HG02943 (cell line): Measurements from ENCODE around the gene APOE.
"Not testable (repeated sequence)": the region's sequence is repeated elsewhere in the genome, so short reads cannot be mapped to it uniquely, and the experiment has no call there.

Experiments
- ATAC-seq: cut with Tn5 transposase; IDR thresholded peaks from one replicate; pipeline ENCODE4 v1.9.1; 2021; ENCODE audit warnings: mild to moderate bottlenecking, low read depth, moderate library complexity; ENCODE audit not compliant: unreplicated experiment

APOE gene

DNA sequence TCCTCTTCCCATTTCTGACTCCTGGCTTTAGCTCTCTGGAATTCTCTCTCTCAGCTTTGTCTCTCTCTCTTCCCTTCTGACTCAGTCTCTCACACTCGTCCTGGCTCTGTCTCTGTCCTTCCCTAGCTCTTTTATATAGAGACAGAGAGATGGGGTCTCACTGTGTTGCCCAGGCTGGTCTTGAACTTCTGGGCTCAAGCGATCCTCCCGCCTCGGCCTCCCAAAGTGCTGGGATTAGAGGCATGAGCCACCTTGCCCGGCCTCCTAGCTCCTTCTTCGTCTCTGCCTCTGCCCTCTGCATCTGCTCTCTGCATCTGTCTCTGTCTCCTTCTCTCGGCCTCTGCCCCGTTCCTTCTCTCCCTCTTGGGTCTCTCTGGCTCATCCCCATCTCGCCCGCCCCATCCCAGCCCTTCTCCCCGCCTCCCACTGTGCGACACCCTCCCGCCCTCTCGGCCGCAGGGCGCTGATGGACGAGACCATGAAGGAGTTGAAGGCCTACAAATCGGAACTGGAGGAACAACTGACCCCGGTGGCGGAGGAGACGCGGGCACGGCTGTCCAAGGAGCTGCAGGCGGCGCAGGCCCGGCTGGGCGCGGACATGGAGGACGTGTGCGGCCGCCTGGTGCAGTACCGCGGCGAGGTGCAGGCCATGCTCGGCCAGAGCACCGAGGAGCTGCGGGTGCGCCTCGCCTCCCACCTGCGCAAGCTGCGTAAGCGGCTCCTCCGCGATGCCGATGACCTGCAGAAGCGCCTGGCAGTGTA lies 2.7 kb downstream of the APOE start:
- no peak for ATAC-seq

DNA sequence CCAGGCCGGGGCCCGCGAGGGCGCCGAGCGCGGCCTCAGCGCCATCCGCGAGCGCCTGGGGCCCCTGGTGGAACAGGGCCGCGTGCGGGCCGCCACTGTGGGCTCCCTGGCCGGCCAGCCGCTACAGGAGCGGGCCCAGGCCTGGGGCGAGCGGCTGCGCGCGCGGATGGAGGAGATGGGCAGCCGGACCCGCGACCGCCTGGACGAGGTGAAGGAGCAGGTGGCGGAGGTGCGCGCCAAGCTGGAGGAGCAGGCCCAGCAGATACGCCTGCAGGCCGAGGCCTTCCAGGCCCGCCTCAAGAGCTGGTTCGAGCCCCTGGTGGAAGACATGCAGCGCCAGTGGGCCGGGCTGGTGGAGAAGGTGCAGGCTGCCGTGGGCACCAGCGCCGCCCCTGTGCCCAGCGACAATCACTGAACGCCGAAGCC lies 3.3 kb downstream of the APOE start:
- no peak for ATAC-seq

DNA sequence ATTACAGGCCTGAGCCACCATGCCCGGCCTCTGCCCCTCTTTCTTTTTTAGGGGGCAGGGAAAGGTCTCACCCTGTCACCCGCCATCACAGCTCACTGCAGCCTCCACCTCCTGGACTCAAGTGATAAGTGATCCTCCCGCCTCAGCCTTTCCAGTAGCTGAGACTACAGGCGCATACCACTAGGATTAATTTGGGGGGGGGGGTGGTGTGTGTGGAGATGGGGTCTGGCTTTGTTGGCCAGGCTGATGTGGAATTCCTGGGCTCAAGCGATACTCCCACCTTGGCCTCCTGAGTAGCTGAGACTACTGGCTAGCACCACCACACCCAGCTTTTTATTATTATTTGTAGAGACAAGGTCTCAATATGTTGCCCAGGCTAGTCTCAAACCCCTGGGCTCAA lies 4.2 kb downstream of the APOE start:
- no peak for ATAC-seq

DNA sequence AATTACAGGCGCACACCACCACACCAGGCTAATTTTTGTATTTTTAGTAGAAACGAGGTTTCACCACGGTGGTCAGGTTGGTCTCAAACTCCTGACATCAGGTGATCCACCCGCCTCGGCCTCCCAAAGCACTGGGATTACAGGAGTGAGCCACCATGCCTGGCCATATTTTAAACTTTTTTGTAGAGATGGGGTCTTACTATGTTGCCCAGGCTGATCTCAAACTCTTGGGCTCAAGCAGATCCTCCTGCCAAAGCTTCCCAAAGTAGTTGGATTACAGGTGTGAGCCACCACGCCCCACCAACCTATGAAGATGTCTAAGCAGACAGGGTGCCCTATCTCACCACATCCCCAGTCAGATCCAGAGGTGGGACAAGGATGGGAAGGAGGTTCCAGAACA lies 6.3 kb downstream of the APOE start:
- not testable (repeated sequence) for ATAC-seq

DNA sequence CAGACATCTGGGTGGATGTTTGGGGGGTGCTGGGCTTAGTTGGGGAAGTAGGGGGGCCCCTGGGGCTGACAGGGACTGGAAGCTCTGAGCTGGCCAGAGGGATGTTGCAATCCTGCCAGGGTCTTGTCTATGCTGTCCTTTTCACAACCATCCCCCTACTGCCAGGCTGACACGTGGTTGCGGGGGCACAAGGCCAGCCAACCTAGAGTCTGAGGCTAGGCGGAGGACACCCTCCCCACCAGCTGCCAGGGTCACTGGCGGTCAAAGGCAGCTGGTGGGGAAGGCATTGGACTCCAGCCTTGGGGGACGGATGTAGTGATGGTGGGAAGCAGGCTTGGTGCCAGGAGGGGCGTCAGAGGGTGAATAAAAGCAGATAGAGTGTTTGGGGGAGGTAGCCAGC lies 7.3 kb downstream of the APOE start:
- no peak for ATAC-seq

DNA sequence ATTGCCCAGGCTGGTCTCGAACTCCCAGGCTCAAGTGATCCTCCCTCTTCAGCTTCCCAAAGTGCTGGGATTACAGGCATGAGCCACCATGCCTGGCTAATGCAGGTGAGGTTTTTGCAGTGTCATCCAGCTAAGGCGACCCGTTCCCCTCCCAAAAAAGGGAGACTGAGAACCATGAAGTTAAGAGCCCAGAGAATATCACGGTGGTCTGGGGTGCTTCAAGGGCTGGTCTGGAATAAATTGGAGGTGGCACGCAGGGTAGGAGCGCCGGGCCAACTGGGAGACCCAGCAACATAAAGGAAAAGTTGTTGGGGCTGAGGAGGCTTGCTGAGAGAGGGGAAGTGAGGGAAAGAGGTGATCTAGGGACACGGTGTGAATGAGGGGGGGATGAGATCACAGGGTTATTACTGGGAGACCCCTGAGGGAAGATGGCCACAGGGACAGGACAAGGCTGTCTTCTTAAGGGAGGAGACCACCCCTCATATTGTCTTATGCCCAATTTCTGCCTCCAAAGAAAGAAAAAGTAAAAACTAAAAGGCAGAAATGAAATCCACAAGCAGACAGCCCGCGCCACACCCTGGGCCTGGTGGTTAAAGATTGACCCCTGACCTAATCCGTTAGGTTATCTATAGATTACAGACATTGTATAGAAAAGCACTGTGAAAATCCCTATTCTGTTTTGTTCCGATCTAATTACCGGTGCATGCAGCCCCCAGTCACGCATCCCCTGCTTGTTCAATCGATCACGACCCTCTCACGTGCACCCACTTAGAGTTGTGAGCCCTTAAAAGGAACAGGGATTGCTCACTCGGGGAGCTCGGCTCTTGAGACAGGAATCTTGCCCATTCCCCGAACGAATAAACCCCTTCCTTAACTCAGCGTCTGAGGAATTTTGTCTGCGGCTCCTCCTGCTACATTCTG lies 8.2 kb downstream of the APOE start:
- ATAC-seq: not testable (repeated sequence)

DNA sequence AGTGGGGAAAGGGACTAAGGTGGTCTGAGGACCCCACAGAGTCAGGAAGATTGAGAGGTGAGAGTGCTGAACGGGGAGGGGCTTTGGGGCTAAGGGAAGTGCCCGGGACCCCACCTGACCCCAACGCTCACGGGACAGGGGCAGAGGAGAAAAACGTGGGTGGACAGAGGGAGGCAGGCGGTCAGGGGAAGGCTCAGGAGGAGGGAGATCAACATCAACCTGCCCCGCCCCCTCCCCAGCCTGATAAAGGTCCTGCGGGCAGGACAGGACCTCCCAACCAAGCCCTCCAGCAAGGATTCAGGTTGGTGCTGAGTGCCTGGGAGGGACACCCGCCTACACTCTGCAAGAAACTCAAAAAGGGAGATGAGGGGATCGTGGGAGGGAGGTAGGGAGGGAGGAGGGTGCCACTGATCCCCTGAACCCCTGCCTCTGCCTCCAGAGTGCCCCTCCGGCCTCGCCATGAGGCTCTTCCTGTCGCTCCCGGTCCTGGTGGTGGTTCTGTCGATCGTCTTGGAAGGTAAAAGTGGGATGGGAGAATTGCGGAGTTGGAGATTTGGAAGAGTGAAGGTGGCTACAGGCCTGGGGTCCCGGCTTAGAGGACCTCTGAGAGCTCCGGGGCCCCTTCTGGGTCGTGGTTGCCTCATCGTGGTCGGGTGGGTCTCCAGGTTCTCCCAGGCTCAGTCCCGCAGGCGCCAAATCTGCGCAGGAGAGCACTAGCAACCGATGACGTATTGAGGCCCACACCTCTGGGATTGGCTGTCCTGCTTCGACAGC lies 9.0 kb downstream of the APOE start, which contains the start of gene APOC1:
Gene APOC1 (plus strand): TSS at position 176 of the 774 bp plus-strand sequence. CDS start 284 bp downstream, at position 460.
- peak; percentile 83 for ATAC-seq

DNA sequence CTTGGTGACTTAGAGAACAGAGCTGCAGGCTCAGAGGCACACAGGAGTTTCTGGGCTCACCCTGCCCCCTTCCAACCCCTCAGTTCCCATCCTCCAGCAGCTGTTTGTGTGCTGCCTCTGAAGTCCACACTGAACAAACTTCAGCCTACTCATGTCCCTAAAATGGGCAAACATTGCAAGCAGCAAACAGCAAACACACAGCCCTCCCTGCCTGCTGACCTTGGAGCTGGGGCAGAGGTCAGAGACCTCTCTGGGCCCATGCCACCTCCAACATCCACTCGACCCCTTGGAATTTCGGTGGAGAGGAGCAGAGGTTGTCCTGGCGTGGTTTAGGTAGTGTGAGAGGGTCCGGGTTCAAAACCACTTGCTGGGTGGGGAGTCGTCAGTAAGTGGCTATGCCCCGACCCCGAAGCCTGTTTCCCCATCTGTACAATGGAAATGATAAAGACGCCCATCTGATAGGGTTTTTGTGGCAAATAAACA lies 18.7 kb downstream of the APOE start:
- no peak for ATAC-seq

DNA sequence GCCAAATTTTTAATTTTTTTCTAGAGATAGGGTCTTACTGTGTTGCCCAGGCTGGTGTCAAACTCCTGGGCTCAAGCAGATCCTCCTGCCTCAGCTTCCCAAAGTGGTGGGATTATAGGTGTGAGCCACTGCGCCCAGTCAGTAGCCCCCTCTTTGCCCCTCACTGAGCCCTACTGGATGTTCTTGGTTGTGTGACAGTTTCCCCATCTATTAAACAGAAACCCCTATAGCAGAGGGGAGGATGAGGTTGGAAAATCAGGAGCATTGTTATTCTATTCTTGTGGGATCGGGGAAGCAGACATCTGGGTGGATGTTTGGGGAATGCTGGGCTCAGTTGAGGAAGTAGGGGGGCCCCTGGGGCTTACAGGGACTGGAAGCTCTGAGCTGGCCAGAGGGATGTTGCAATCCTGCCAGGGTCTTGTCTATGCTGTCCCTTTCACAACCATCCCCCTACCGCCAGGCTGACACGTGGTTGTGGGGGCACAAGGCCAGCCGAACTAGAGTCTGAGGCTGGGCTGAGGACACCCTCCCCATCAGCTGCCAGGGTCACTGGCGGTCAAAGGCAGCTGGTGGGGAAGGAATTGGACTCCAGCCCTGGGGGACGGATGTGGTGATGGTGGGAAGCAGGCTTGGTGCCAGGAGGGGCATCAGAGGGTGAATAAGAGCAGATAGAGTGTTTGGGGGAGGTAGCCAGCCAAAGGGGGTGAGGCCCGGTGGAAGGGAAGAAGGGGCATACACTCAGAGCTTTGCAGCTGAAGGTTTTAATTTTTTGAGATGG lies 19.7 kb downstream of the APOE start:
- ATAC-seq: no peak

DNA sequence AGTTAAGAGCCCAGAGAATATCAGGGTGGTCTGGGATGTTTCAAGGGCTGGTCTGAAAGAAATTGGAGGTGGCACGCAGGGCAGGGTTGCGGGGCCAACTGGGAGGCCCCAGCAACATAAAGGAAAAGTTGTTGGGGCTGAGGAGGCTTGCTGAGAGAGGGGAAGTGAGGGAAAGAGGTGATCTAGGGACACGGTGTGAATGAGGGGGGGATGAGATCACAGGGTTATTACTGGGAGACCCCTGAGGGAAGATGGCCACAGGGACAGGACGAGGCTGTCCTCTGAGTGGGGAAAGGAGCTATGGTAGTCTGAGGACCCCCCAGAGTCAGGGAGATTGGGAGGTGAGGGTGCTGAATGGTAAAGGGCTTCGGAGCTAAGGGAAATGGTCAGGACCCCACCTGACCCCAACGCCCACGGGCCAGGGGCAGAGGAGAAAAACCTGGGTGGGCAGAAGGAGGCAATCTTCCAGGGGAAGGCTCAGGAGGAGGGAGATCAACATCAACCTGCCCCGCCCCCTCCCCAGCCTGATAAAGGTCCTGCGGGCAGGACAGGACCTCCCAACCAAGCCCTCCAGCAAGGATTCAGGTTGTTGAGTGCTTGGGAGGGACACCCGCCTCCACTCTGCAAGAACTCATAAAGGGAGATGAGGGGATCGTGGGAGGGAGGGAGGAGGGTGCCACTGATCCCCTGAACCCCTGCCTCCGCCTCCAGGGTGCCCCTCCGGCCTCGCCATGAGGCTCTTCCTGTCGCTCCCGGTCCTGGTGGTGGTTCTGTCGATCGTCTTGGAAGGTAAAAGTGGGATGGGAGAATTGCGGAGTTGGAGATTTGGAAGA lies 20.9 kb downstream of the APOE start:
- ATAC-seq: not testable (repeated sequence)

DNA sequence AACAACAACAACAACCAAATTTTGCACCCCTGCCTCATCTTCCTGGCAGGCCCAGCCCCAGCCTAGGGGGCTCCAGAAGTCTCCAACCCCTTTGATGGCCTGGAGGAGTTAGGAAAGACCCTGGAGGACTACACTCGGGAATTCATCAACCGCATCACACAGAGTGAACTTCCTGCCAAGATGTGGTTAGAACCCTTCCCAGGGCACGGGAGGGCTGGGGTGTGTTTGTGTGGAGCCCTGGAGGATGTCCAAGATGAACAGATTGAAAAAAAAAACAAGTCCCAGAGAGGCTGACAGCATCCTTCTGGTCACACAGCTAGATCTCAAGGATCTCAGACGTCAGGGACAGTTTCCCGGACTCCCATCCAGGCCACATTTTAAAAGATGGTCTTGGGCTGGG lies 22.1 kb downstream of the APOE start:
- no peak for ATAC-seq

DNA sequence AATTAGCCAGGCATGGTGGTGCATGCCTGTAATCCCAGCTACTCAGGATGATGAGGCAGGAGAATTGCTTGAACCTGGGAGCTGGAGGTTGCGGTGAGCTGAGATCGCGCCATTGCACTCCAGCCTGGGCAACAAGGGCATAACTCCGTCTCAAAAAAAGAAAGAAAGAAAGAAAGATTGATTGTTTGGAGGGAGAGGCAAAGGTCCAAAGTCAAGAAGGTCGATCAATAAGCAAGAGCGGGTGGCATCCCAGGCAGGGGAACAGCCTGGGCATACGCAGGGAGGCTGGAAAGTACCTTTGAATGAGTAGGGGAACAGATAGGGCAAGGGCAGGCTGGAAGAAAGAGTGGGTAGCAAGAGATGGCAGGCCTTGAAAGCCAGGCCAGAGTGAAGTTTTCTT lies 24.5 kb downstream of the APOE start:
- no peak for ATAC-seq

DNA sequence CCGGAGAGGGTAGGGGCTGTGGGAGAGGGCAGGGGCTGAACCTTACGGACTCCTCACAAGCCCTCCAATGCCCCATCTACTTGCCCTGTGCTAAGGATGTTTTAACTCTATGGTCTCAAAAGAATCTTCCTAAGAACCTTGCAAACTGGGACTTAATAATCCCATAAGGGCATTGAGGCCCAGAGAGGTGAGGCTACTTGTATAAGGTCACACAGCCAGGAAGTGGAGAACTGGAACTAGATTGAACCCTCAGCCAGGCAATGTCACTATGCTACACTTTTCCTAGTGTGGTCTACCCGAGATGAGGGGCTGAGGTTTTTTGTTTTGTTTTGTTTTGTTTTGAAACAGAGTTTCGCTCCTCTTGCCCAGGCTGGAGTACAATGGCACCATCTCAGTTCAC lies 25.9 kb downstream of the APOE start:
- no peak for ATAC-seq

DNA sequence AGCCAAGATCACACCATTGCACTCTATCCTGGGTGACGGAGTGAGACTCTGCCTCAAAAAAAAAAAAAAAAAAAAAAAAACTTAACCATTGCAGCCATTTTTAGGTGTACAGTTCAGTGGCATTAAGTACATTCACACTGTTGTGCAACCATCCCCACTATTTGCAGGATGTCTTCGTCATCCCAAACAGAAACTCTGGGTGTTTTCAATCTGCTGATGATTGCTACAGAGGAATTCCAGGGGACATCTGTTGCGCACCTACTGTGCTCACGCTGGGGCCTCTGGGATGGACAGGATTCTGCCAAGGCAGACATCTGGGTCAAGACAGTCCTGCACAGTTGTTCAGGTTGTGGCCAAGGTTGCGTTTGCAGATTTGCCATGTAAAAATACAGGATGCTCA lies 34.1 kb downstream of the APOE start:
- ATAC-seq: no peak

DNA sequence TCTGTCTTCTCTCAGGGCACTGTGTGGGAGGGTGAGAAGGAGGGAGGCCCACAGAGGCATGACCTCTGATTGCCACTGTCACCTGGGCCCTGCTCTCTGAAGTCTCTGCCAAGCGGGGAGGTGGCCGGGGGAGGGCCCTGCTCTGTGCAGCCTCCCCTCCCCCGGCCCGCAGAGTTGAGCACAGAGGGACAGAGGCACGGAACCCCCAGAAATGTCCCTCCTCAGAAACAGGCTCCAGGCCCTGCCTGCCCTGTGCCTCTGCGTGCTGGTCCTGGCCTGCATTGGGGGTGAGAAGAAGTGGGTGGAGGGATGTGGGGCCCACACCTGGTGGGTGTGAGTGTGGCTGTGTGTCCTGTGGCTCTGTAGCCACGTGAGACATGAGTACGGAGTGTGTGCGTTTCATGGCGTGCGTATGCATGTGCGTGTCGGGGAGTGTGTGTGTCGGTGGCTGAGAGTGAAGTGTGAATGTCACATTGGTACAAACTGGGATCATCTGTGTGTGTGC lies 36.5 kb downstream of the APOE start, which contains the start of gene APOC4:
Gene APOC4 (plus strand): TSS at position 171 of the 505 bp plus-strand sequence. CDS start 41 bp downstream, at position 212.
- no peak for ATAC-seq

DNA sequence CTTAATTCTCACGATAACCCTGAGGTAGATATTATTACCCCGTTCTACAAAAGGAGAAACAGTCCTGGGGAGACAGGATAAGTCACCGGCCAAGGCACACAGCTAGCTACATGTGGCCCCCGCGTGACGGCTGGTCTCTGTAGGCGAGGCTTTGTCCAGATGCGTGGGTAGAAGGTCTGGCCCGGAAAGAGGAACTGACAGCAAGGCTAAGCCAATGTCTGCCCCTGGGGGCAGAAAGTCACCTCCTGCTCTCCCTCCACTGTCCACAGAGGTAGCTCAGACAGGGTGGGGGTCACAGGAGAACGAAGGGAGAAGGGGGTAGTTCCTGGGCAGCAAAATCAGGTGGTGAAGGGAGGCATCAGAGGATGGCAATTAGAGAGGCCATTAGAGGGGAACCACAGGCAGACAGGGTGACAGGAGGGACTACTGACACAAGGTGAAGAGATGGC lies 38.2 kb downstream of the APOE start:
- ATAC-seq: no peak

DNA sequence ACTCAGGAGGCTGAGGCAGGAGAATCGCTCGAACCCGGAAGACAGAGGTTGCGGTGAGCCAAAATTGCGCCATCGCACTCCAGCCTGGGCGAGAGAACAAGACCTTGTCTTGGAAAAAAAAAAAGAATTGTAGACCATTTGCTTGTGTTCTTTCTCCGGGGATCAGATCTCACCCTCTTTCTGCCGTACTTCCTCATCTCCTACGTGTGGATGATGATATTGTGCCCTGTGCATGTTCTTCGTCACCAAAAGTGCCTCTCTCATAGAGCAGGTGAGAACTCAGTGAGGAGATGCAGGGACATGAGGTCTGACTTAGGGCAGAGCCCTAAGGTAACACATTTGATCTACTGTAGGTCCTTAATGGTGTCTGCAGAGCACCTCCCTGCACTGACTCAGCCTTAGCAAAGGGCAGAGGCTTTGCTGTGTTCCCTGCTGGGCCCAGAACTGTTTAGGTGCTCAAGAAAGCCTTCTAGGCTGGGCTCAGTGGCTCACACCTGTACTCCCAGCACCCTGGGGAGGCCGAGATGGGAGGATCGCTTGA lies 41.5 kb downstream of the APOE start:
- ATAC-seq: no peak

DNA sequence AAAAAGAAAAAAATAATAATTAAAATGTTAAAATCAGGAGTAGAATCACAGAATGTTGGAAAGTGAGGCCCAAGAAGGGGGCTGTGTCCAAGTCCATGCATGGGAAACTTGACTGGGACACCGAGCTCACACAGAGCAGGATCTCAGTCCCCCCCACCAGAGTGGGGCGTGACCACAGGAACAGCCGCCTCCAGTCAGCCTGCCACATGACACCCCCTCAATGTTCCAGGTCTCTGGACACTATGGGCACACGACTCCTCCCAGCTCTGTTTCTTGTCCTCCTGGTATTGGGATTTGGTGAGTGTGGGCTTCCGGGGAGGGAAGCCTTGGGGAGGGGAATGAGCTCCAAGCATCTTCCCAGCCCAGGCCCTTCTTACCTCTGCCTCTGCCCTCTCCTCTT lies 42.6 kb downstream of the APOE start:
- ATAC-seq: no peak
